Subcutaneous adipose tissue (tissue), 4 donors: Measurements from ENCODE around the gene OR5H1. TPM values are rescaled to one million over a fixed set of nuclear protein-coding genes. Genes with fewer than 3 reads are reported as not detected.

Source experiments
- CTCF ChIP-seq: fragments of 450-650 bp; IDR thresholded peaks from one replicate; pipeline ENCODE4 v1.5.1; 2016; ENCODE audit warnings: low read depth, mild to moderate bottlenecking, control low read depth, antibody characterized with exemption, moderate library complexity
- total RNA-seq, 4 donors: library from RNA; depleted of rRNA; stranded (reverse); fragments of >200 nt; gene quantifications; one replicate each; pipeline ENCODE4 v1.1.0, GENCODE V29; 2016

Gene OR5H1
- total RNA-seq, 4 donors from 2014 or later = not detected

GRCh38 chr3:98171071-98171470 lies 40.5 kb downstream of the OR5H1 start:
- TF ChIP-seq CTCF = no peak

DNA sequence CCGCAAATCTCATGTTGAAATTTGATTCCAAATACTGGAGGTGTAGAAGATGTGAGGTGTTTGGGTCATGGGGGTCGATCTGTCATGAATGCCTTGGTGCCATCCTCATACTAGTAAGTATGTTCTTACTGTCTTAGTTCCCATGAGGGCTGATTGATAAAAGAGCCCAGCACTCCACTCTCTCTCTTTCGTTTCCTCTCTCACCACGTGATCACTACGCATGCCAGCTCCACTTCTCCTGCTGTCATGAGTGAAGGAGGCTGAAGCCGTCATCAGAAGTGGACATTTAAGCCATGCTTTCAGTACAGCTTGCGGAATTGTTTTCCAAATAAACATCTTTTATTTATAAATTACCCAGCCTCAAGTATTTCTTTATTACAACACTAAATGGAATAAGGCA lies 42.1 kb downstream of the OR5H1 start:
- TF ChIP-seq CTCF = no peak

DNA sequence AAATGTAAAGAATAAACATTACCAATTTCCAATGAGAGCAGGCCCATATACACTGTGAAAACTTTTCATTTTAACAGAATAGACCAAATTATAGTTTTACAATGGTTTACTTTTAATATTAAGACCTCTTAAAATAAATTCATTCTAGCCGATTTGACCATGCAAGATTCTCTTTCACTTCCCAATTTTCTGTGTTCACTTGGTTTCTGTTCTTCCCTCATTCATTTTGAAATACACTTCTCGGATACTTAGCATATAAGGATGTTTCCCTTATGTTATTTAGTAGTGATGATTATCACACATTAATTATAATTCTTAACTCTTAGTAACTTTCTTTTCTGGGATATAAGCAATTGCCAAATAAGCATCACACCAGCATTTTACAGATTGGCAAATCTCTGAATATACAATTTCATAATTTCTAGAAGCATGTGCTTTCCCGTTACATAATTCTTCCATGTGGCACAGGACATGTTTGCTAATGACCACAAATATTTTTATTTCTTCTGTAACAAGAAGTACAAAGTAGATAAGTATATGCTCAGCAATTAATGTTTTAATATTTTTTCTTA lies 49.9 kb downstream of the OR5H1 start:
- TF ChIP-seq CTCF = no peak

GRCh38 chr3:98182196-98182595 lies 51.7 kb downstream of the OR5H1 start:
- TF ChIP-seq CTCF = no peak

GRCh38 chr3:98185180-98185579 lies 54.7 kb downstream of the OR5H1 start:
- TF ChIP-seq CTCF = no peak

Other genes starting within 250 kb of the OR5H1 start
- 10 to 100 TPM; 28.1 to 44.0 (median 30.6) TPM for gene RIOX2, start 158.3 kb upstream of the OR5H1 start, total RNA-seq
- not detected for gene GABRR3, start 95.4 kb upstream of the OR5H1 start, total RNA-seq
- gene OR5AC2, start 43.5 kb upstream of the OR5H1 start, total RNA-seq = not detected
- gene OR5H14, start 16.8 kb downstream of the OR5H1 start, total RNA-seq = not detected
- gene OR5H15, start 36.0 kb downstream of the OR5H1 start, total RNA-seq = not detected
- under 1 TPM in 1 of 4 donors, not detected in 3; 0.34 TPM for gene OR5H6, start 133.5 kb downstream of the OR5H1 start, total RNA-seq
- gene OR5H2, start 151.8 kb downstream of the OR5H1 start, total RNA-seq = not detected
- gene OR5K4, start 223.1 kb downstream of the OR5H1 start, total RNA-seq = not detected